ENCODE data around the gene CLP1.
"Not testable (repeated sequence)": the region's sequence is repeated elsewhere in the genome, so short reads cannot be mapped to it uniquely, and the experiment has no call there.

Gene CLP1

DNA sequence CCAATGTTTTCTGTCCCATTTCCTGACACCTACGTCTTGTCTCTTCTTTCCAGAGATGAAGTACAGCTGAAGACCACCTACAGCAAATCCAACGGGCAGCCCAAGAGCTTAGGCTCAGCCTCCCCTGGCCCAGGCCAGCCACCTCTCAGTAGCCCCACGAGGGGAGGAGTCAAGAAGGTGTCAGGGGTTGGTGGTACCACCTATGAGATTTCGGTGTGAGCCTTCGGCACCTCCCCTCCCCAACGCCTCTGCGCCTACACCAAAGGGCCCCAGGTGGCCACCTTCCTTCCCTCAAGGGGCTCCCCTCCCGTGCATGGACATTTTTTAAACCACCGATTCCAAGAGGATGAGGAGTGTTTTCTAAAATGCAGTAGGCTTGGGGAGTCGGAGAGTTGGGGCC, 42.3 kb downstream of the CLP1 start:
- DNase-seq, result no peak
- intact Hi-C loops (cut with DNase I), result no loop called here

DNA sequence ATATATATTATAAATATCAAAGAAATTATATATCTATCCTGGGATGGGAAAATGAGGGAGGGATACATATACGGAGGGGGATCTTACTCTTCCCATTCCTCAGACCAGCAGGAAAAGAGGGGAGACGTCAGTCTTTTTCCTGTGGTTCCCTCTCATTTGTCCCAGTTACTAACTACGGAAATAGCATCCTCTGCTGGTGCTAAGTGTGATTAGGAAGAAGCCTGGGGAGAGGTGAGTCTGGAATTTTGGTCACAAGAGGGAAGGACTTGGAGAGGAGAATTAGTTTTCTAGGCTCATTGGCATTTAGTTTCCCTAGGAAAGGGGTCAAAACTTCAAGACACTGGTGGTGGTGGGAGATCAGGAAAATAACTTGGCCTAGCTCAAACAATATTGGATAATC, 42.9 kb downstream of the CLP1 start:
- DNase-seq, result no peak
- intact Hi-C loops (cut with DNase I), result no loop called here

DNA sequence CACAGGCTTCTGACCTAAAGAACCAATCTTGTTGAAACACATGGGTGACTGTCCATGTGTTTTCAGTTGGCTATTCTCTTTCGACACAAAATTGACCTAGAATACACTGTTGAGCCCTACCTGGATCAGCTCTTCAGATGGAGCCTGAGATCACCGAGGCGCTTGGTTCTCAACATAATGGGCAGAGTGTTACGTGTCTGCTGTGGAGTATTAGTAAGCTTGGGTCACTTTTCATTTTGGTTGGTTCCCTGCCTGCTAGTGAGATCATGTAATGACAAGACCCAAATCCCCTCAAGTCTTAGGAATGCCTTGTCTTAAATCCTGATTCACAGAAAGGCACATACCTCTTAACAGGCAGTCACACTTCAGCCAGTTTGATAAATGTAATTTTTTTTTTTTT, 45.8 kb downstream of the CLP1 start:
- no peak for DNase-seq
- intact Hi-C loops (cut with DNase I), result no loop called here

DNA sequence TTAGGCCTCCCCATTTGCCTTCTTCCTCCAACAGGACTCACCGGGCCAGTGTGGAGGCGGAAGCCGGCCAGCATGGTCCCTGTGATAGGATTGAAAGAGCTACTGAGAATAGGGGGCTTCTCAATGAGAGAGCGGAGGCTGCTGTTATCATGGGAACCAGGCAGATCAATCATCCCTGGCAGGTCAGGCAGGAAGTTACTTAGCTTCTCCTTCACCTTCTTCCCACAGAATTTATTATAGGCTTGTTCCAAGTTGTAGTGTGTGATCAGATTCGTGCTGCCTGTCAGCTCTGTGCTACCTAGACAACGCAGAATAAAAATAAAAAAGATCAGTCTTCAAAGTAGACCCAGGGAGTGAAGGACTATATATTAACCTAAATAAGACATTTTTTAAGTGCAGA, 47.4 kb downstream of the CLP1 start:
- peak in 12 of 42 donors; percentile 7 to 58 (median 31) for DNase-seq
- intact Hi-C loops (cut with DNase I), result no loop called here

DNA sequence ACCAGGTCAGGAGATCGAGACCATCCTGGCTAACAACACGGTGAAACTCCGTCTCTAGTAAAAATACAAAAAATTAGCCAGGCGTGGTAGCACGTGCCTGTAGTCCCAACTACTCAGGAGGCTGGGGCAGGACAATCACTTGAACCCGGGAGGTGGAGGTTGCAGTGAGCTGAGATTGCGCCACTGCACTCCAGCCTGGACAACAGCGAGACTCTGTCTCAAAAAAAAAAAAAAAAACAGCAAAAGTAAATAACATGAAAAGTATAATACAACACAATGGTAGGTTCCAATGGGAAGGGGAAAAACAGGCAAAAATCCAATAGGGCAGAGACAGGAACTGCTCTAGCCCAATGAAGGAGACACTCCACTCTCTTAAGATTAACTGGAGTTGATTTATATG, 47.9 kb downstream of the CLP1 start:
- DNase-seq; intact Hi-C loops (cut with DNase I): not testable (repeated sequence)

DNA sequence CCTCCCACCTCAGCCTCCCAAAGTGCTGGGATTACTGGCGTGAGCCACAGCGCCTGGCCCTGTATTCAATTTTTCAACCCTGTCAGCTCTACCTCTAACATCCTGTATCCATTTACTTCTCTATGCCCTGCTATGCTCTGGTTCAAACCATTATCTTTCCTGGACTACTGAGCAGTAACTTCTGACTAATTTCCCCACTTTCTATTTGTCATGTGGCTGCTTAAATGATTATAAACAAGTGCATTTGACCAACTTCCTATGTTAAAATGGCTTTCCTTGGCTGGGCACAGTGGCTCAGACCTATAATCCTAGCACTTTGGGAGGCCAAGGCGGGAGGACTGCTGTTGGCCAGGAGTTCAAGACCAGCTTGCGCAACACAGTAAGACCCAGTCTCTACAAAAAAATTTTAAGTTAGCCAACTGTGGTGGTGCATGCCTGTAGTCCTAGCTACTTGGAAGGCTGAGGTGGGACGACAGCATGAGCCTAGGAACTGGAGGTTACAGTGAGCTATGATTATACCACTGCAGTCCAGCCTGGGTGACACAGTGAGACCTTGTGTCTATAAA, 52.3 kb downstream of the CLP1 start:
- intact Hi-C loops (cut with DNase I), result loop anchor here (5.0 to 10.0 kb wide), 3 partner anchors 43 to 145 kb away; partner anchors contain the start of genes UBE2L6 and ZDHHC5
- no peak for DNase-seq
